HG03280 (cell line): ENCODE results near the gene PLCB4.

Experiments
- ATAC-seq: cut with Tn5 transposase; IDR thresholded peaks from one replicate; pipeline ENCODE4 v1.9.1; 2021; ENCODE audit warnings: mild to moderate bottlenecking, moderate library complexity; ENCODE audit not compliant: unreplicated experiment

Gene PLCB4

GRCh38 chr20:9059931-9060330 lies 9.0 kb upstream of the PLCB4 start:
- no peak for ATAC-seq

- no peak for ATAC-seq
These were observed 7.5 kb upstream of the PLCB4 start for GRCh38 chr20:9061434-9061833.

GRCh38 chr20:9062066-9062465 lies 6.8 kb upstream of the PLCB4 start:
- no peak for ATAC-seq

GRCh38 chr20:9066191-9066590 lies 2.7 kb upstream of the PLCB4 start:
- ATAC-seq, result no peak

GRCh38 chr20:9068233-9068801 lies 570 bp upstream of the PLCB4 start:
- no peak for ATAC-seq

GRCh38 chr20:9070304-9070703 lies 1.4 kb downstream of the PLCB4 start:
- no peak for ATAC-seq

GRCh38 chr20:9071976-9072726 lies 3.3 kb downstream of the PLCB4 start:
- ATAC-seq, result no peak

- ATAC-seq, result no peak
These were observed 4.1 kb downstream of the PLCB4 start for GRCh38 chr20:9072861-9073500.

- no peak for ATAC-seq
These were observed 6.6 kb downstream of the PLCB4 start for GRCh38 chr20:9075264-9076095.

GRCh38 chr20:9076440-9076839 lies 7.6 kb downstream of the PLCB4 start:
- no peak for ATAC-seq

- ATAC-seq, result no peak
These were observed 10.2 kb downstream of the PLCB4 start for GRCh38 chr20:9078826-9079731.

GRCh38 chr20:9081423-9081966 lies 12.6 kb downstream of the PLCB4 start:
- ATAC-seq, result no peak

GRCh38 chr20:9082741-9083140 lies 13.9 kb downstream of the PLCB4 start:
- ATAC-seq, result no peak

GRCh38 chr20:9087531-9088217 lies 18.8 kb downstream of the PLCB4 start:
- no peak for ATAC-seq

- no peak for ATAC-seq
These were observed 19.7 kb downstream of the PLCB4 start for GRCh38 chr20:9088556-9088955.

- no peak for ATAC-seq
These were observed 23.2 kb downstream of the PLCB4 start for GRCh38 chr20:9092113-9092512.

- no peak for ATAC-seq
These were observed 23.8 kb downstream of the PLCB4 start for GRCh38 chr20:9092655-9093054.

GRCh38 chr20:9093218-9093957 lies 24.5 kb downstream of the PLCB4 start:
- ATAC-seq, result no peak

GRCh38 chr20:9099372-9099771 lies 30.5 kb downstream of the PLCB4 start:
- no peak for ATAC-seq
